HFF-Myc (cell line): ENCODE measurements around the gene MORN5.

Experiments
- DNase-seq: peaks from one replicate; pipeline ENCODE4 v3.0.0-alpha.2; 2011; ENCODE audit warnings: low read depth; ENCODE audit errors: extremely low read depth
- H3K4me3 ChIP-seq: replicated peaks from 2 replicates; pipeline ENCODE4 v1.5.1; 2011; ENCODE audit warnings: low read depth, mild to moderate bottlenecking, control low read depth, low read length
- CTCF ChIP-seq: IDR thresholded peaks from 2 replicates; pipeline ENCODE4 v1.5.1; 2012; ENCODE audit warnings: mild to moderate bottlenecking, low read depth, low read length, control low read depth; ENCODE audit errors: missing control alignments

Gene MORN5

GRCh38 chr9:122130837-122131236 is 28.9 kb upstream of the MORN5 start:
- no peak overlapping the region for H3K4me3 ChIP-seq
- no peak for TF ChIP-seq CTCF
- DNase-seq, result no peak

GRCh38 chr9:122131401-122132001 is 28.2 kb upstream of the MORN5 start:
- TF ChIP-seq CTCF, result no peak
- no peak for DNase-seq
- no peak overlapping the region for H3K4me3 ChIP-seq

- H3K4me3 ChIP-seq, result no peak overlapping the region
- no peak for DNase-seq
- no peak for TF ChIP-seq CTCF
Measured at GRCh38 chr9:122132539-122132938, 27.2 kb upstream of the MORN5 start.

GRCh38 chr9:122133263-122133983 is 26.3 kb upstream of the MORN5 start:
- no peak overlapping the region for H3K4me3 ChIP-seq
- DNase-seq, result no peak
- no peak for TF ChIP-seq CTCF

- H3K4me3 ChIP-seq, result no peak overlapping the region
- TF ChIP-seq CTCF, result no peak
- no peak for DNase-seq
Measured at GRCh38 chr9:122133984-122134535, 25.6 kb upstream of the MORN5 start.

GRCh38 chr9:122134822-122135528 is 24.7 kb upstream of the MORN5 start:
- no peak for DNase-seq
- no peak overlapping the region for H3K4me3 ChIP-seq
- TF ChIP-seq CTCF, result no peak
